Measurements from ENCODE around the gene HSPB6.
"Not testable (repeated sequence)": the region's sequence is repeated elsewhere in the genome, so short reads cannot be mapped to it uniquely, and the experiment has no call there.

Gene HSPB6

GRCh38 chr19:35727053-35727955 is 29.5 kb downstream of the HSPB6 start:
- Histone ChIP-seq H3K4me1 (ENCODE audit: control insufficient read depth, low read length) (no peaks in the 10 kb centered on the region), H3F3A (ENCODE audit: control insufficient read depth, insufficient read depth) (no peaks in the 10 kb centered on the region), H3K27me3 (ENCODE audit: control insufficient read depth, low read length) (no peaks in the 10 kb centered on the region), H3K79me2 (ENCODE audit: control insufficient read depth, low read length) (0 out of 2 replicates have a peak, but pooled peaks cover 3% of the 10 kb centered on the region), H3K4me3 (ENCODE audit: low read length) (no peak overlapping the region), H3K36me3 (ENCODE audit: control insufficient read depth, low read length) (peaks cover 96% of the 10 kb centered on the region), H3K9me3 (ENCODE audit: control insufficient read depth, insufficient read depth, low read length) (no peaks in the 10 kb centered on the region), H3K4me2 (ENCODE audit: low read length) (no peak overlapping the region), H3K9me2 (replicated peaks; ENCODE audit: control insufficient read depth, low read length) (no peaks in the 10 kb centered on the region), H3K27ac (ENCODE audit: low read depth, low read length) (no peak overlapping the region), H4K20me1 (ENCODE audit: control insufficient read depth, insufficient read depth, low read depth, low read length) (no peaks in the 10 kb centered on the region)
- TF ChIP-seq EZH2phosphoT487 (IDR thresholded peaks at IDR 0.05; ENCODE audit: borderline replicate concordance, low read length) (no peak), CTCF (IDR thresholded peaks at IDR 0.05; ENCODE audit: low read depth, low read length, poor library complexity, severe bottlenecking) (no peak)

GRCh38 chr19:35725216-35725861 is 31.5 kb downstream of the HSPB6 start:
- H3K36me3 ChIP-seq (ENCODE audit: control insufficient read depth, low read length), result peaks cover 89% of the 10 kb centered on the region
- H3K4me1 ChIP-seq (ENCODE audit: control insufficient read depth, low read length), result no peaks in the 10 kb centered on the region
- H3K79me2 ChIP-seq (ENCODE audit: control insufficient read depth, low read length), result peaks cover 16% of the 10 kb centered on the region
- H3K27me3 ChIP-seq (ENCODE audit: control insufficient read depth, low read length), result no peaks in the 10 kb centered on the region
- no peaks in the 10 kb centered on the region for H3F3A ChIP-seq (ENCODE audit: control insufficient read depth, insufficient read depth)
- H3K9me2 ChIP-seq (replicated peaks; ENCODE audit: control insufficient read depth, low read length), result no peaks in the 10 kb centered on the region
- H4K20me1 ChIP-seq (ENCODE audit: control insufficient read depth, insufficient read depth, low read depth, low read length), result no peaks in the 10 kb centered on the region
- H3K4me3 ChIP-seq (ENCODE audit: low read length), result no peak overlapping the region
- H3K9me3 ChIP-seq (ENCODE audit: control insufficient read depth, insufficient read depth, low read length), result no peaks in the 10 kb centered on the region
- TF ChIP-seq EZH2phosphoT487 (IDR thresholded peaks at IDR 0.05; ENCODE audit: borderline replicate concordance, low read length), result no peak
- no peak for TF ChIP-seq CTCF (IDR thresholded peaks at IDR 0.05; ENCODE audit: low read depth, low read length, poor library complexity, severe bottlenecking)
- no peak overlapping the region for H3K27ac ChIP-seq (ENCODE audit: low read depth, low read length)
- H3K4me2 ChIP-seq (ENCODE audit: low read length), result no peak overlapping the region

DNA sequence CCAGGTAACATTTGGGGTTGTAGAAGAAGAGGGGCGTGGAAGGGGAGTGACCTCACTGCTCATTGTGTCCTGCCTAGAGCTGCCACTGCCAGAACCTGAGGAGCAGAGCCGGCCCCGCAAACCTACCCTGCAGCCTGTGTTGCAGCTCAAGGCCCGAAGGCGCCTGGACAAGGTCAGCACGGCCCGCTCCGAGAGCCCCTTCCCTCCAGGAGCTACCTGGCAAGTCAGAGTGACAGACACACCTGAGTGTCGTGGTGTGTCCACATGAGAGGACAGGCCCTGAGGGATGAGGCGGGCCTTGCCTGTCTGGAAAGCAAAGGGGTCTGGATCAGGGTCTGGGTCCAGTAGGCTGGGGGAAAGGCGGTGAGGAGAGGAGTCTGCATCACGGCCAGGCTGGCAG is 32.3 kb downstream of the HSPB6 start:
- Histone ChIP-seq H3K9me2 (replicated peaks; ENCODE audit: control insufficient read depth, low read length) (no peaks in the 10 kb centered on the region), H3K4me2 (ENCODE audit: low read length) (no peak overlapping the region), H3K27me3 (ENCODE audit: control insufficient read depth, low read length) (no peaks in the 10 kb centered on the region), H3F3A (ENCODE audit: control insufficient read depth, insufficient read depth) (no peaks in the 10 kb centered on the region), H3K36me3 (ENCODE audit: control insufficient read depth, low read length) (peaks cover 90% of the 10 kb centered on the region), H3K4me1 (ENCODE audit: control insufficient read depth, low read length) (peaks cover 3% of the 10 kb centered on the region), H3K79me2 (ENCODE audit: control insufficient read depth, low read length) (peaks cover 24% of the 10 kb centered on the region), H3K27ac (ENCODE audit: low read depth, low read length) (no peak overlapping the region), H4K20me1 (ENCODE audit: control insufficient read depth, insufficient read depth, low read depth, low read length) (0 out of 2 replicates have a peak, but pooled peaks cover 4% of the 10 kb centered on the region), H3K4me3 (ENCODE audit: low read length) (no peak overlapping the region), H3K9me3 (ENCODE audit: control insufficient read depth, insufficient read depth, low read length) (no peaks in the 10 kb centered on the region)
- TF ChIP-seq EZH2phosphoT487 (IDR thresholded peaks at IDR 0.05; ENCODE audit: borderline replicate concordance, low read length), result no peak
- TF ChIP-seq CTCF (IDR thresholded peaks at IDR 0.05; ENCODE audit: low read depth, low read length, poor library complexity, severe bottlenecking), result no peak

DNA sequence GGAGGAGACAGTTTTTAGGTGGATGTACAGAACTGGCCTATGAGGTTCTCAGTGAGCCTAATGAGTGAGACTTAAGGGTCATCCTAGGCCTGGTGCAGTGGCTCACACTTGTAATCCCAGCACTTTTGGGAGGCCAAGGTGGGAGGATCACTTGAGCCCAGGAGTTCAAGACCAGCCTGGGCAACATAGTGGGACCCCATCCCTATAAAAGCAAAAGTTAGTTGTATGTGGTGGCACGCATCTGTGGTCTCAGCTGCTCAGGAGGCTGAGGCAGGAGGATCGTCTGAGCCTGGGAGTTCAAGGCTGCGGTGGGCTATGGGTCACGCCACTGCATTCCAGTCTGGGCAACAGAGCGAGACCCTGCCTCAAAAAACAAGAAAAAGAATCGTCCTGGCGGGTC is 32.7 kb downstream of the HSPB6 start:
- H3K4me3 ChIP-seq (ENCODE audit: low read length); H4K20me1 ChIP-seq (ENCODE audit: control insufficient read depth, insufficient read depth, low read depth, low read length); H3F3A ChIP-seq (ENCODE audit: control insufficient read depth, insufficient read depth); H3K4me1 ChIP-seq (ENCODE audit: control insufficient read depth, low read length); H3K9me3 ChIP-seq (ENCODE audit: control insufficient read depth, insufficient read depth, low read length); H3K27me3 ChIP-seq (ENCODE audit: control insufficient read depth, low read length); H3K4me2 ChIP-seq (ENCODE audit: low read length); H3K27ac ChIP-seq (ENCODE audit: low read depth, low read length); H3K9me2 ChIP-seq (replicated peaks; ENCODE audit: control insufficient read depth, low read length): not testable (repeated sequence)
- peaks cover 89% of the 10 kb centered on the region for H3K36me3 ChIP-seq (ENCODE audit: control insufficient read depth, low read length)
- H3K79me2 ChIP-seq (ENCODE audit: control insufficient read depth, low read length), result peaks cover 28% of the 10 kb centered on the region

Measured in DOHH2 (cell line).